ENCODE data around the gene MMEL1. TPM values are rescaled to one million over a fixed set of nuclear protein-coding genes. Genes with fewer than 3 reads are reported as not detected.
A peak's percentile ranks its signal among the peaks of the same experiment; 100 is the strongest.

MMEL1 gene
- polyA plus RNA-seq, 6 donors from 2014 or later = 1.0 to 8.5 (median 5.3) TPM; not detected in 1

DNA sequence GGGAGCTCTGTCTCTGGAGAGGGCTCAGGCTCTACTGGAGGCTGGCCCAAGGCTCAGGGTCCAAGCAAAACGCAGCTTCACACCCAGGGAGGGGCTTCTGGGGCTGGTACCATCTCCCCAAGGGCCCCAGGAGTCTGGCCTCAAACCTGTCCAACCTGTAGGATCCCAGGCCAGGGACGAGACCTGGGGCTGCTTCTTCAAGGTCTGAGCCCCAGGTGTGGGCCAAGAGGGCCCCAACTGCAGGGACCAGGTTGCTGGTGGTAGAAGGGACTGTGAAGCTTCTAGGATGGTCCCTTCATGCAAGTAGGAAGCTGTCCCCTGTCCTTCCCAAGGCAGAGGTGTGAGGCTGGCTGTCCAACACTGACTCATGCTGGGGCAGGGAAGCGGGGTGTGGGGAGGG lies 7.8 kb upstream of the MMEL1 start:
- no peak for ATAC-seq (ENCODE audit: low read depth in 2 of 2)
- H3K36me3 Mint-ChIP-seq = no peaks in the 10 kb centered on the region
- peaks cover 6 to 37% (median 15%) of the 10 kb centered on the region in 3 donors for H3K4me1 Mint-ChIP-seq
- no peaks in the 10 kb centered on the region for H3K27me3 Mint-ChIP-seq
- DNase-seq = no peak
- H3K27ac Mint-ChIP-seq = peak overlapping the region in 1 of 6 donors; percentile 59
- peaks cover 0 to 10% (median 4%) of the 10 kb centered on the region in 7 donors for H3K9me3 Mint-ChIP-seq
- peak overlapping the region in 2 of 8 donors; percentile 15 to 18 for H3K4me3 Mint-ChIP-seq

DNA sequence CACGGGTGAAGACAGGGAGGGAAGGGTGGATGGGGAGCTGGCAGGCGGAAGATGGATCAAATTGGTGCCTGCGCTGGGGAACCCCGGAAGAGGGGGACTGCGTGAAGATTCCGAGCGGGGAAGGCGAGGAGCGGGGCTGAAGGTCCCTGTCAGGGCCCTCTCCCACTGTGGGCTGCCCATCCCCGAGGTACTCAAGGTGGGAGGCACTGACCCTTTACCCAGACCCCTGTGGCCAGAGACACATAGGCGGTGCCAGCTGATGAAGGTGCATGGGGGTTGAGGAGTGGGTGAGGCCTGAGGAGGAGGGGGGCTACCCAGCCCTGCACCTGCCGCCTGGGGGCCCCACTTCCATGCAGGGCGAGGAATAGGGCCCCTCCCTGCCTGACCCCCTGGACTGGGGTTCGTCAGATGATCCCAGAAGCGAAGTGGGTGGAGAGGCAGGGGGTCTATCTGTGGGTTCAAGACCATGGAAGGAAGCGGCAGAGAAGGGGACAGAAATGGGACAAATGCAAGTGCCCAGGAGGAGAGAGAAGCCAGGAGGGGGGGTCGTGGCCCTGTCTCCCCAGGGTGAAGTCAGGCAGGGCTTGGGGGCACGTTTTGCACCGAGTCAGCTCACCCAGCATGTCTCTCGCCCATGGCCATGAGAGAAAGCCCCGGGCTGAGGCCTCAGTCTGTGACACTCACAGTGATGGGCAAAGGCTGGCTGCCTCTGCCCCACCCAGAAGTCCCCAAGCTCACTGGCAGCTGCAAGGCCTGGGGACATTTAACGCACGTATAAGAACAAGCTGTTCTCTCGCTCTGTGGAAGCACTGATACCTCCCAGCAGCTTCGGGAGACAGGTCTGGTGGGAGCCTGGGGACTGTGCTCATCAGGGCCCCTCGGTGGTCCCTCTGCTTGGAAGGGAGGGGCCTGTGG lies 7.0 kb upstream of the MMEL1 start:
- Mint-ChIP-seq H3K27ac (peak overlapping the region in 3 of 6 donors; percentile 59 to 90 (median 81)), H3K4me3 (peak overlapping the region in 1 of 8 donors; percentile 18), H3K4me1 (peaks cover 6 to 37% (median 15%) of the 10 kb centered on the region in 3 donors), H3K36me3 (no peaks in the 10 kb centered on the region), H3K9me3 (peaks cover 0 to 10% (median 4%) of the 10 kb centered on the region in 7 donors), H3K27me3 (no peaks in the 10 kb centered on the region)
- DNase-seq (no peak), ATAC-seq (ENCODE audit: low read depth in 2 of 2) (no peak)

DNA sequence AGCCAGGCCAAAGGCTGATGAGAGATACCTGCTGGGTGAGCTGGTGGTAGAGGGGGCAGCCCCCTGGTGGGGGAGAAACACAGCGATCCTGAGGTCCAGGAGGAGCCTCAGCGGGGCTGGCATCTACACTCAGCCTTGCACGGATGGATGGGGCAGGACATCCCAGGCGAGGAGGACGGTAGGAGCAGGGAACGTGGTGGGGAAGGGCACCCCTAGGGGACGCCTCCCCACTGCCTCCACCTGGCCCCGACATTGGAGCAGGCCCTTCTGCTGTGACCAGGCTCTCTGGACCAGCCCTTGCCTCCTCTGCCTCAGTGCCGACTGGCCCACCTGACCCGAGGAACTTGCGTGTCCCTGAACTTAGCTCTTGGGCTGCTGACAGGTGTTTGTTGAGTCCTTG lies 6.4 kb upstream of the MMEL1 start:
- no peaks in the 10 kb centered on the region for H3K27me3 Mint-ChIP-seq
- no peak for ATAC-seq (ENCODE audit: low read depth in 2 of 2)
- peaks cover 6 to 36% (median 15%) of the 10 kb centered on the region in 3 donors for H3K4me1 Mint-ChIP-seq
- no peaks in the 10 kb centered on the region for H3K36me3 Mint-ChIP-seq
- no peak overlapping the region for H3K4me3 Mint-ChIP-seq
- H3K27ac Mint-ChIP-seq = peak overlapping the region in 3 of 6 donors; percentile 20 to 71 (median 67)
- no peak for DNase-seq
- peaks cover 0 to 10% (median 4%) of the 10 kb centered on the region in 7 donors for H3K9me3 Mint-ChIP-seq

DNA sequence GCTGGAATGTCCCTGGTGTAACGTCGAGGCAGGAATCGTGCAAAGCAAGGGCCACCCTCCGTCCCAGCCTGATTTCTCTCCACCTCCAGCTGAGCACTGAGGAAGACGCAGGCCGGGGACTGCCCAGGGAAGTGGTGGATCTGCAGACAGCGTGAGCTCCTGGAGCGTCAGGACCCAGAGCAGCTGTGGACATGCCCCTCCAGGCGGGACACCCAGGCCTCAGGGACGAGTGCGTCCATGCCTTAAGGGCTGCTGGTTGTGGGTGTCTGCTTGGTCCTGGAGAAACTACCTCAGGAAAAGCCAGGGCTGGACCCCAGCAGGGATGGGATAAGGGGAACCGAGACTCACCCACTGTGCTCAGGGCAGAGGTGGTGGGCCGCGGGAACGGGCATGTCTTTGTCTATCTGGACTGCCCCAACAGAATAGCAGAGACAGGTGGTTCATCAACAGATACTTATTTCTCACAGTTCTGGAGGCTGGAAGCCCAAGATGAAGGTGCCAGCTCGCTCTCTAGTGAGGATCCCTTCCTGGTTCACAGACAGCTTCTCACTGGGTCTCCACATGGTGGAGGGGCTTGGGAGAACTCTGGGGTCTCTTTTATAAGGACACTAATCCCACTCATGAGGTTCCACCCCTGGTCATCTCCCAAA lies 5.8 kb upstream of the MMEL1 start:
- peak overlapping the region in 3 of 6 donors; percentile 20 to 67 (median 42) for H3K27ac Mint-ChIP-seq
- no peaks in the 10 kb centered on the region for H3K36me3 Mint-ChIP-seq
- no peaks in the 10 kb centered on the region for H3K27me3 Mint-ChIP-seq
- DNase-seq (no peak), ATAC-seq (ENCODE audit: low read depth in 2 of 2) (no peak)
- H3K4me3 Mint-ChIP-seq = peak overlapping the region in 3 of 8 donors; percentile 37 to 54 (median 45)
- H3K4me1 Mint-ChIP-seq = peaks cover 6 to 29% (median 15%) of the 10 kb centered on the region in 3 donors
- H3K9me3 Mint-ChIP-seq = peaks cover 0 to 10% (median 4%) of the 10 kb centered on the region in 7 donors

DNA sequence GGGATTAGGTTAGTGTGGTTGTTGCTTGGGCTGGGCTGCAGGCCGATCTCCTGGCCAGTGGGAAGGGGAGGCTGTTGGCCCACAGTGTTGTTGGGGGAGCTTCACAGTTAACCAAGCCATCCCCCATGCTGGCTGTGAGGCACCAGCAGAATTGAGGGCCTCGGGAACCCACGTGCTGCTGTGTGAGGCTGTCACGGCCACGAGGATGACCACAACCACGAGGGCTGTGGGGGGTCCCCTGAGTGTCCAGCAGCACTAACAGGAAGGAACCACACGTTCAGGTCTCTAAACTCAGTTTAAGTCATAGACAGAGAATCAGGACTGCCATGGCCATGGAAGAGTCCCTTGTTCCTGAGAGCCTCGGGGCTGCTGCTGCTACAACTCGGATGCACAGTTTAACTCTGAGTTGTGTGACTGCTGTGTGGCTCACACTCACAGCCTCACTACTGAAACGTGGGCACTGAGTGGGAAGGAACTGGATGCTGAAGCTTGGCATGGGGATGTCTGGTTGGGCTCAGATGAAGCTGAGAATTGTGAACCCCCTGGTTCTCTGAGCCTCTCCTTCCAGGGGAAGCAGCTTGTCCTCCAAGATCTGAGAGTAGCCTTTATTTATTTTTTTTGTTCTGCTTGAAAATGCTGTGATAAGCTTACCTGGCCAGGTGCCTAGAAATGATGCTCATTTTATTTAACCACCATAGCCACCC lies 4.8 kb upstream of the MMEL1 start:
- peaks cover 0 to 9% (median 0%) of the 10 kb centered on the region in 3 donors for H3K27me3 Mint-ChIP-seq
- H3K4me1 Mint-ChIP-seq = peaks cover 6 to 25% (median 10%) of the 10 kb centered on the region in 3 donors
- no peaks in the 10 kb centered on the region for H3K36me3 Mint-ChIP-seq
- H3K9me3 Mint-ChIP-seq = peaks cover 0 to 10% (median 4%) of the 10 kb centered on the region in 7 donors
- H3K4me3 Mint-ChIP-seq = peak overlapping the region in 1 of 8 donors; percentile 37
- H3K27ac Mint-ChIP-seq = peak overlapping the region in 2 of 6 donors; percentile 39 to 42
- ATAC-seq (ENCODE audit: low read depth in 2 of 2) (no peak), DNase-seq (no peak)

DNA sequence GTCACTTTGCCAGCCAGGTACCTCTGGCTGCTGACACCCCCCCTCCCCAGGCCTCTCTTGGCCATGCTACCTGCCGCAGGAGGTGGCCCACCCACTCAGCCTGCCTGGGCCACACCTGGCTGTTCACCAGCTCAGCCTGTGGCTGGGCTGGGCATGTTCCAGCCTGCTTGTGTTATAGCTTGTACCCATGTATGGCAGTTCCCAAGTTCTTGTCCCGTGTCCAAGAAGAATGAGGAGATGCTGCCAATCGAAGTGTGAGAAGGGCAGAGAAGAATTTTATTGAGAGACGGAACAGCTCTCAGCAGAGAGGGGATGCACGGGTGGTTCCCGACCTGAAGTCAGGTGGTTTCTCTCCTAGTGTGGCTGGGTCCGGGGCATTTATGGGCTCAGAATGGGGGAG lies 3.9 kb upstream of the MMEL1 start:
- H3K27me3 Mint-ChIP-seq = peaks cover 0 to 18% (median 8%) of the 10 kb centered on the region in 3 donors
- H3K27ac Mint-ChIP-seq = no peak overlapping the region
- ATAC-seq (ENCODE audit: low read depth in 2 of 2) (no peak), DNase-seq (no peak)
- peaks cover 0 to 10% (median 4%) of the 10 kb centered on the region in 7 donors for H3K9me3 Mint-ChIP-seq
- H3K4me3 Mint-ChIP-seq = no peak overlapping the region
- no peaks in the 10 kb centered on the region for H3K36me3 Mint-ChIP-seq
- peaks cover 0 to 17% (median 7%) of the 10 kb centered on the region in 3 donors for H3K4me1 Mint-ChIP-seq

DNA sequence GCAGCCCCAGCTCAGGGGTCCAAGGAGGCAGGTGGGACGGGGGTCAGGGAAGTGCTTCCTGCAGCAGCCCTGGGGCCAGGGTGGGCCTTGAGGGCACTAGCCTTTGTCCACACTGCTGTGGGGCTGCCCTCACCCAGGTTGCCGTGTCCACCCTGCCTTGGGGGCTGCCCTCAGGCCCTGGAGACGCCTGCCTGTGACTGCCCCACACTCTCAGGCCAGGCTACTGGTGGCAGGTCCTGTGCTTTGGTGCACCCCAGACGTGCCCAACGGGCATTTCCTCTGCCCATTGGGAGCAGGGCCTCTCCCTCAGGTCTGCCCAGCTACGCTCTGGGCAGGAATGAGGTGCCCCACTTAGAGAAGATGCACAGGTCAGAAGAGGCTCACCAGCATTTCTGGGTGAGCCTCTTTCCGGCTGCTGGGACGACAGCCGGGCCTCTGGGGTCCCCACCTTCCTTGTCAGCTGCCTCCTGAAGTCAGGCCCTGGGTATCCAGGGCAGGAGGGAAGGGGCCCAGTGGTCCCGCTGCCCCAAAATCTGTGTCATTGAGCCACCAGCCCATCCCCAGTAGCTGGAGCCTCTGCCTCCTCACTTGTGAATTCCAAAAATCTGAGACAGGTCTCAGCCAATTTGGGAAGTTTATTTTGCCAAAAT lies 2.7 kb upstream of the MMEL1 start:
- Mint-ChIP-seq H3K4me3 (no peak overlapping the region), H3K4me1 (peaks cover 0 to 15% (median 7%) of the 10 kb centered on the region in 3 donors), H3K27me3 (peaks cover 4 to 24% (median 11%) of the 10 kb centered on the region in 3 donors), H3K27ac (no peak overlapping the region), H3K36me3 (no peaks in the 10 kb centered on the region), H3K9me3 (peaks cover 0 to 10% (median 4%) of the 10 kb centered on the region in 7 donors)
- no peak for DNase-seq
- no peak for ATAC-seq (ENCODE audit: low read depth in 2 of 2)

DNA sequence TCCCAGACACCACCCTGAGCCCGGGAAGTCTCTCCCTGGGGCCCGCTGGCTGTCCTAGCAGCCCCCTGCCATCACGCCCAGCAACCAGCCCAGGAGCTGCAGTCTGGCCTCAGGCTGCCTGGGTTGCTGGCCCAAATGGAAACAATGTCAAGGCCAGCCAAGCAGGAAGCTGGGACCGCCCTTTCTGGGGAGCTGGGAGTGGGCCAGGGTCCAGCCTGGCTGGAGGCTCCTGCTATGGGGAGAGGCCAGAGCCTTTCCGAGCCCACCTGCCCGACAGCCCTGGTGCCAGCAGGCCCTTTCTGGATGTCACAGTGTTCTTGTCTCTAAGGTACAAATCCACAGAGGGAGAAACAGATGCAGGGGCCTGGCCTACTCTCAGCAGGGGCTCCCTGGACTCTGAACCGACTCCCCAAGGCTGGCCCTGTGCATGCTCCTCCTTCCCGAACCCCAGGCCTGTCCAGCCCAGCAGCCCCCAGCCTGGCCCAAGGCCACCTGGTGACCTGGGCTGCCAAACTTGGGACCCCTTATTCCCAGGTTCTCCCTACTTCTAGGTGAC lies 1.2 kb upstream of the MMEL1 start:
- H3K9me3 Mint-ChIP-seq = peaks cover 0 to 10% (median 4%) of the 10 kb centered on the region in 7 donors
- ATAC-seq (ENCODE audit: low read depth in 2 of 2) = no peak

DNA sequence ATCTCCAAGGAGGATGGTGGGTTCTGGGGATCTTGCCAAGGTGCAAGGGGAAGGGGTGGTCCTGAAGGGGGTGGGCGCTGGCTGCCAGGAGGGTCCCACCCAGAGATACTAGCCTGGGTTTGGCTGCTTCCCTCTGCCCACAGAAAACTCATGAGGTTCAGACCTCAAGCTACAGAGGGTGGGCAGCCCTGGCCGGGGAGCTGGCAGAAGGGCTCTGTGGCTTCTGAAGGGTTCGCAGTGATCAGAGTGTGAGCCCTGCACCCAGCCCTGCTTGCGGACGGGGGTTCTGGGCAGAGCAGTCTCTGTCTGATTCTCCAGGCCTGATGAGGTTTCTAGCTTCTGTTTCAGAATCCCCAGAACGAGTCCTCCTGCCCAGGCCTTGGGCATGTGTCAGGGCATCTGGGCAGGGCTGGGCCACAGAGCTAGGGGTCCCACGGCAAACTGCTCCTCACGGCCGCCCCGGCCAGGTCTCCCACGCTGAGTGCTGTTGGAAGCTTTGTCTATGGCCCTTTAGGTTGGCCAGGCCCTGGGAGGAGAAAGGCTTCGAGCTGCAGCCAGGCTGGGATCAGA lies 635 bp upstream of the MMEL1 start:
- ATAC-seq (ENCODE audit: low read depth in 2 of 2) (no peak), DNase-seq (no peak)
- H3K27me3 Mint-ChIP-seq = peaks cover 9 to 37% (median 11%) of the 10 kb centered on the region in 3 donors
- H3K9me3 Mint-ChIP-seq = peaks cover 0 to 10% (median 4%) of the 10 kb centered on the region in 7 donors
- no peak overlapping the region for H3K4me3 Mint-ChIP-seq
- no peak overlapping the region for H3K27ac Mint-ChIP-seq
- no peaks in the 10 kb centered on the region for H3K36me3 Mint-ChIP-seq
- peaks cover 0 to 5% (median 0%) of the 10 kb centered on the region in 3 donors for H3K4me1 Mint-ChIP-seq

More for the DNA sequence above, 1.2 kb upstream of the MMEL1 start:
- no peak overlapping the region for H3K27ac Mint-ChIP-seq
- no peak for DNase-seq
- H3K36me3 Mint-ChIP-seq = no peaks in the 10 kb centered on the region
- peaks cover 9 to 35% (median 11%) of the 10 kb centered on the region in 3 donors for H3K27me3 Mint-ChIP-seq
- H3K4me1 Mint-ChIP-seq = peaks cover 0 to 11% (median 2%) of the 10 kb centered on the region in 3 donors
- no peak overlapping the region for H3K4me3 Mint-ChIP-seq

DNA sequence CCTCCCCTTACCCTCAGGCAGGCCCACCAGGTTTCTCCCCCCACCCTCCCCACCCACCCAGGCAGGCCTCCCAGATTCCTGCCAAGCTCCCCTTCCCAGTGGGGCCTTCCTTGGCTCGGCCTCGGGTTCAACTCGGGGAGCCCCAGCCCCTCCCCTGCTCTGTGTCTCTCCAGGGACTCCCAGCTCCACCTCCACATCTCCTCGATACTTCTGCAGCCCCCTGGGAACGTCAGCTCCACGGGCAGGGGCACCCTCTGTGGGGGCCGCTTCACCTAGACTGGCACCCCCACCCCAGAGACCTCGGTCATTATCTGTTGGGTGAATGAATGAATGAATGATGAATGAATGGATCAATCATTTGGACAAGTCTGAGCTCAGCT lies 775 bp downstream of the MMEL1 start:
- H3K4me3 Mint-ChIP-seq = no peak overlapping the region
- H3K27ac Mint-ChIP-seq = no peak overlapping the region
- ATAC-seq (ENCODE audit: low read depth in 2 of 2) (no peak), DNase-seq (no peak)
- peaks cover 0 to 6% (median 4%) of the 10 kb centered on the region in 7 donors for H3K9me3 Mint-ChIP-seq
- peaks cover 0 to 3% (median 0%) of the 10 kb centered on the region in 3 donors for H3K4me1 Mint-ChIP-seq
- no peaks in the 10 kb centered on the region for H3K36me3 Mint-ChIP-seq
- H3K27me3 Mint-ChIP-seq = peaks cover 16 to 51% (median 16%) of the 10 kb centered on the region in 3 donors

DNA sequence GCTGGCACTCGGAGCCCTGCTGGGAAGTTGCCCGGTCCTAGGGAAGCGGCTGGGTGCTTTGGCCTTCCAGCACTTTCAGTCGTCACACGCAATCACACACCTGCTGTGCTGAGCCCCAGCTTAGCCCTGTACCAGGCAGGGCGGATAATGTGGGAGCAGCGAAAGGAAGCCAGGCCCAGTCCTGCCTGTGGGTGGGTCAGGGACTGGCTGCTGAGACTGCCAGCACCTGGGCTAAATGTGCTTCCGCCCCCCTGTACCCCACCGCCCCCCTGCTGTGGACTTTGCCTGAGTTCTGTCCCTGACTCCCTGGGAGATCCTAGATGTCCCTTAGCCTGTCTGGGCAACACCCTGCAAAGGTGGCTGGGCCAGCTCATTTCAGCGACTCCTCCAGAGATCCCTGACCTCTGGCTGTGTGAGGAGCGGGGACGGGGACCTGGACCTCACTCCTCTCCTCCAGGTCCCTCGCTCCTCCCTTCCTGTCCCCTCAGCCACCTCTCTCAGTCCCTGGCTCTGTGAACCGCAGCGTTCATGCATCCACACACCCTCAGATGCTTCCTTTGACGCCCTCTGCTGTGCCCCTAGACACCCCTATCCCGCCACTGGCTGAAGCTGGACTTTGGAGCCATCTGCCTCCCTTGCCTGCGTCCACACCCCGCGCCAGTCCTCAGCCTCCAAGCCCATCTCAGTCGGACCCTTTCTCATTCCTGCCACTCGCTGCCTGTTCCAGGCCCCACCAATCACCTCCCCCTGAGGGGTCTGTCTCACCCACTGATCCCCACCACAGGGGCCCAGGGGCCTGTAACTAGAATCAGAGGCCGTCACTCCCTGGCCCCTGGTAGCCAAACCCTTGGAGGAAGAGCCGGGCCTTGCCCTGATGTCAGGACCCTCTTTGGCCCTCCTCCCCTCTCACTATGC lies 1.4 kb downstream of the MMEL1 start:
- Mint-ChIP-seq H3K27me3 (peaks cover 22 to 57% (median 23%) of the 10 kb centered on the region in 3 donors), H3K4me3 (peak overlapping the region in 1 of 8 donors; percentile 51), H3K9me3 (peaks cover 0 to 4% (median 0%) of the 10 kb centered on the region in 7 donors), H3K4me1 (peaks cover 0 to 3% (median 0%) of the 10 kb centered on the region in 3 donors), H3K36me3 (no peaks in the 10 kb centered on the region), H3K27ac (peak overlapping the region in 2 of 6 donors; percentile 88 to 92)
- no peak for DNase-seq
- ATAC-seq (ENCODE audit: low read depth in 2 of 2) = no peak
